GM19193 (cell line): ENCODE data around the gene VEGFD.
A peak's percentile ranks its signal among the peaks of the same experiment; 100 is the strongest.

Experiments used
- POLR2A ChIP-seq: IDR thresholded peaks from 4 replicates; pipeline ENCODE4 v1.6.1; 2011; ENCODE audit not compliant: insufficient read depth, insufficient read length; ENCODE audit errors: extremely low read depth

Gene VEGFD

GRCh38 chrX:15382813-15383212 lies 1.4 kb downstream of the VEGFD start:
- no peak for TF ChIP-seq POLR2A

- TF ChIP-seq POLR2A: no peak
Observed at GRCh38 chrX:15376956-15377355, 7.3 kb downstream of the VEGFD start.

- no peak for TF ChIP-seq POLR2A
Observed at GRCh38 chrX:15373976-15374375, 10.2 kb downstream of the VEGFD start.

- no peak for TF ChIP-seq POLR2A
Observed at GRCh38 chrX:15366506-15367352, 17.5 kb downstream of the VEGFD start.

GRCh38 chrX:15359701-15360100 lies 24.5 kb downstream of the VEGFD start:
- TF ChIP-seq POLR2A: no peak

- TF ChIP-seq POLR2A: no peak
Observed at GRCh38 chrX:15358533-15358932, 25.7 kb downstream of the VEGFD start.

GRCh38 chrX:15356444-15356843 lies 27.8 kb downstream of the VEGFD start:
- no peak for TF ChIP-seq POLR2A

GRCh38 chrX:15350329-15350996 lies 33.8 kb downstream of the VEGFD start:
- TF ChIP-seq POLR2A: no peak

GRCh38 chrX:15349046-15349445 lies 35.2 kb downstream of the VEGFD start:
- TF ChIP-seq POLR2A: no peak

GRCh38 chrX:15345976-15346375 lies 38.2 kb downstream of the VEGFD start:
- no peak for TF ChIP-seq POLR2A

- no peak for TF ChIP-seq POLR2A
Observed at GRCh38 chrX:15344106-15344505, 40.1 kb downstream of the VEGFD start.

- no peak for TF ChIP-seq POLR2A
Observed at GRCh38 chrX:15343075-15343476, 41.1 kb downstream of the VEGFD start.

GRCh38 chrX:15340867-15341266 lies 43.3 kb downstream of the VEGFD start:
- no peak for TF ChIP-seq POLR2A

GRCh38 chrX:15336023-15336413 lies 48.2 kb downstream of the VEGFD start:
- TF ChIP-seq POLR2A: no peak

- TF ChIP-seq POLR2A: peak; percentile 64
Observed at GRCh38 chrX:15335135-15336022, 48.8 kb downstream of the VEGFD start, which contains the start of gene PIGA. PIGA (minus strand) TSS chrX:15335523; CDS start chrX:15331930, 3,593 bp downstream.
